Measurements from ENCODE around the gene DDX20.
"Not testable (repeated sequence)": the region's sequence is repeated elsewhere in the genome, so short reads cannot be mapped to it uniquely, and the experiment has no call there.

The DDX20 gene

GRCh38 chr1:111734426-111734825 lies 21.3 kb upstream of the DDX20 start:
- no peak for FAIRE-seq

- no peak for FAIRE-seq
Observed at GRCh38 chr1:111734856-111735255, 20.8 kb upstream of the DDX20 start.

DNA sequence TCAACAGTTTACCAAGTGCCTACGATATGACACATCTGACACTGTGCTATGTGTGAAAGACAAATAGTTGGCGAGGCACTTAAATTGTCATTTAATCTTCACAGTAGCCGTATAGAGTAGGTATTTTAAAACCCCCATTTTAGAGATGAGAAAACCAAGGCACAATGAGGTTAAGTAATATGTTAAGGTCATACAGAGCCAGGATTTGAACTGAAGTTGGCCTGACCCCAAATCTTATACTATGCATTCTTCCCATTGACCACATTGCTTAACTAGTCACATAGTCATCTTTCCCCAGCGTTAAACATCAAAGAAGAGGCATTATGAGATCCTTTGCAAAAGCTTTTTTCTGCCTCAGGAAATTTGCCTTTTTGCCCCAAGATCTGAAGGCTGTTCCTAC lies 20.4 kb upstream of the DDX20 start:
- FAIRE-seq, result no peak

DNA sequence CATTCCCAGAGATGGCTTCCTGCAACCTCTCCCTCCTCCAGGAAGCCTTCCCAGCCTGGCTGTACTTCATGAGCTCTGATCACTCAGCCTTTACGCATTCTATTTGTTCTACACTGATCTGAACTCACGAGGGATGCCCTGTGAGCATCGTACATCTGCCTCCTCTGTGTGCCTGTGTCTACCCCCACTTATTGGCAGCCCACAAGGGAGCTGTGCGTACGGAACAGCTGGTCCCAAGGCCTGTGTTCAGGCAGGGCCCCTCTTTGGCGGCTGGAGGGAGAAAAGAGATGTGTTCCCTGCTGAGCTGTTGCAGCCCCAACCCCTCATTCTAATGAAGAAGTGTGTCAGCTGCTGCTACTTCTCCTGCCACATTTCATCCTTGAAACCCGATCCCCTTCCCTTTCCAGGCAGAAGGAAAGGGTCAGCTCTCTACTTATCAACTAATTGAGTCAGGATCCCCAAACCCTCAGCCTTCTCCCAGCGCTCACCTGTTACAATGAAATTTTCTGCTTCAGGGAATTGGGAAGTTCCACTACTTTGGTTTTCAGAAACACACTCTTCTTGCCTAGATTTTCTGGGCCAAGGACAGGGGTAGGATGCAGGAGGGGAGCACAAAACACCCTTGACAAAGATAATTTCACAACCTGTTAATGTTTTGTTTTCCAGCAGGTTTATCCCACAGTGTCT lies 19.7 kb upstream of the DDX20 start:
- no peak for FAIRE-seq

- no peak for FAIRE-seq
Observed at GRCh38 chr1:111736548-111737215, 19.0 kb upstream of the DDX20 start.

- FAIRE-seq, result no peak
Observed at GRCh38 chr1:111737216-111738132, 18.2 kb upstream of the DDX20 start.

DNA sequence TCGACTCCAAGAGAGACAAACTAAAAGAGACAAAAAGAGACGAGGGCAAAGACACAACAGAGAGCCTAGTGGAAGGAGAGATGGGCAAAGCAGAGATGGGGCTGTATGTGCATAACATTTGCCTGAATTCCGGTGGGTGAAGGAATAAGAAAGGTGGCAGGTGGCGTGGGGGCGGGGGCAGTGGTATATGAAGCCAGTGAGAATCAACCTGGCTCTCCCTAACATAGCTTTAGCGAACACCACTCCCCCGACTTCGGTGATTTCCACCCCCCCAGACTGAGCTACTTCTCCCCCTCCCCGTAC lies 17.6 kb upstream of the DDX20 start:
- no peak for FAIRE-seq

GRCh38 chr1:111738436-111739193 lies 17.1 kb upstream of the DDX20 start:
- FAIRE-seq, result no peak

- no peak for FAIRE-seq
Observed at GRCh38 chr1:111739194-111739924, 16.3 kb upstream of the DDX20 start, which contains the start of gene INKA2. Gene INKA2, minus strand, starts transcription at chr1:111739395. Its CDS starts 153 bp downstream, at chr1:111739242.

DNA sequence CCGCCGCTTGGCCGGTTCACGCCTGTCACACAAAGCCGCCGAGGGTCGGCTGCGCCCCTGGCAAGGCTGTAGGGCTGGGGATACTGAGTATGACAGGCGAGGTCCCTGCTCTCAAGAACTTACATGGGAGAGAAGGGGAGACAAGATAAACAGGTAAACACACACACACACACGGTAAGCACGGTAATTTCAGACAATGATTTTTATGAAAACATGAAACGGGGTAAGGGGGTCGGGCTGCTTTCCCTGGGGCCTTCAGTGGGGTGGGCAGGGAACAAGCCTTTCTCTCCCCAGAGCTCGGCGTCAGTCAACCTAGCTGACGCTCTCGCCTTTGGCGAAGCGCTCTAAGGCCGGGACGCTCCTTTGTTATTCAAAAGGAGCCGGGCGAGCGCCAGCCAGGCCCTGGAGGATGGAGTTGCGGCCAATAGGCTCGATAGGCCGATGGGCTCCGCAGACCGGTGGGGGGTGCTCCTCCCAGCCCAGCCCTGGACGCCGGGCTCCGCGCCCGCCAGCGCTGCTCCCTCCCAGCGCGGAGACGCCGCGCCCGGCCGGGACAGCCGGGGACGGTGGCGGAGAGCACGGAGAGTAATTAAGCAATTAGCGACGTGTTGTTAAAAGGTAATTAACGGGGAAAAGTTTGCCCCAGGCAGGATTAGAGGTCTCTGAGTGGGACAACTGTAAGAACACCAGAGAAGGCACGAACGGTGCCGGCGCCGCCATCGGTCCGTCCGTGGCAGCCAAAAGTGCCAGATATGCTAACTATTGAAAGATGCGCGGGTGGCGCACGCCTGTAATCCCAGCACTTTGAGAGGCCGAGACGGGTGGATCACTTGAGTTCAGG lies 15.6 kb upstream of the DDX20 start:
- no peak for FAIRE-seq

DNA sequence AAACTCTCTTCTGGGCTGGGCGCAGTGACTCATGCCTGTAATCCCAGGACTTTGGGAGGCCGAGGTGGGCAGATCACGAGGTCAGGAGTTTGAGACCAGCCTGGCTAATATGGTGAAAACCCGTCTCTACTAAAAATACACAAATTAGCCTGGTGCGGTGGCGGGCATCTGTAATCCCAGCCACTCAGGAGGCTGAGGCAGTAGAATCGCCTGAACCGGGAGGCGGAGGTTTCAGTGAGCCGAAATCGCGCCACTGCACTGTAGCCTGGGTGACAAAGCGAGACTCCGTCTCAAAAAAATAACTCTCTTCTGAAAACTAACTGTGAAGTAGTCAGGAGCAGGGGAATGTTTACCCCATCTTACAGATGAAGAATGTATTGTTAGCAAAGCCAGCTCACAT lies 13.4 kb upstream of the DDX20 start:
- not testable (repeated sequence) for FAIRE-seq

DNA sequence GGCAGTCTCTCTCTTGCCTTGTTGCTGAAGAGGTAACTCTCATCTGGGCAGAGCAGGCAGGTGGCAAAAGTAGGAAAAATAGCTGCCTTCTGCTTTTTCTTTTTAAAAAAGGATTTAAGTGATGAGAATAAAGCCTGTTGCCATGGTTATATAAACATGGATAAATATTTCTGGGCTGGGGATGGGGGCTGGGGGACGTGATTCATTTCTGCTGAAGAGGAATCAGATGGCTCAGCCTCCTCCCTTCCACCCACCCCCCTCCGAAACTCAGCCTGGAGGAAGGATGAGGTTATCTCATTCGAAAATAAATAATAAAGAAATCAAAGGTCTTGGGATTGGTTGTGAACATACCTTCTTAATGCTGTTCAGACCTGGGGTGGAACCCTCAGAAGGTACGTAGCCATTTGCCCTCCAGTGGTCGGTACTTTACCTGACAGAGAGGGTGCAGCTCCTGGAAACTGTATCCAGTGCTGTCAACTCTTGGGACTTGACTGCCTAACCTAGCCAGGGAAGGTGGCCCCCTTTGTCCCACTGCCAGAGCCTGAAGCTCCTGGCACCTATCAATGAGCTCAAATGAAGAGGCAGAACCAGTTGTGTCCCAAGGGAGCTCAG lies 12.7 kb upstream of the DDX20 start:
- FAIRE-seq, result no peak

- FAIRE-seq, result no peak
Observed at GRCh38 chr1:111743679-111744101, 12.0 kb upstream of the DDX20 start.

- no peak for FAIRE-seq
Observed at GRCh38 chr1:111745675-111746613, 9.8 kb upstream of the DDX20 start.

GRCh38 chr1:111746614-111746999 lies 9.1 kb upstream of the DDX20 start:
- FAIRE-seq, result no peak

GRCh38 chr1:111747282-111747734 lies 8.4 kb upstream of the DDX20 start:
- FAIRE-seq, result no peak

DNA sequence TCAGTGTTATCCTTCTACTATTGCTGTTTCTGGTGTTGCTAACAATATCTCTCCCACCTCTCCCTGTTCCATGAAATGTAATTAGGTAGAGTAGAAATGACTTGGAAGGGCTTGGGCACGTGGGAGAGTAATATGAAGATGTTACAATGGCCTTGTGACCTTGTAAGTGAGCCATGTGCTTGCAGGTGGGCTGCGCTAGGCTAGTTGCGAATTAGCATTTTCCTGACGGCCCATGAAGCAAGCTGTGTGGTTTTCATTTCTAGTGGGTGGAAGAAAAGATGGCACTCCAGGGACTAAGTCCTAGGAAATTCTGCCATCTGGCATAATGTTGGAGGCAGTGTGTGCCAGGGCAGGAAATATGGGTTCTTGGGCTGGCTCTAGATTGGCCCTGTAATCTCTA lies 7.8 kb upstream of the DDX20 start:
- FAIRE-seq, result no peak

DNA sequence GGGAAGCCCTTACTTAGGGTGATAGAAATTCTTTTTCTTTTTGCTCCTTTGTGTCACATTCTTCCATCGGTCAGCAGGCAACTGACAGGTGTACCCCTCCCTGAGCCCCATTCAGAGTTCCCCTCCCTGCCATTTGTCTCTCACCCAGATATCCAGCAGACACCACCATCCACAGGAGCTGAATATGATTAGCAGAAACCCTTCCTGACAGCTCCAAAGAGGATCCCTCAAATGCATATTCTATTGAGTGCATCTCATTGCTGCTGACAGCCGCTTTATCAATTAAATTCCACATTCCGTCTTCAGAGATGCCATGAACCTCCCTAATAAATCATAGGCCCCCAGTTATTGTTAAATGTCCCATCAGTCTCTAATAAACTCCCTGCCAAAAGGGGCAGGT lies 6.1 kb upstream of the DDX20 start:
- no peak for FAIRE-seq

GRCh38 chr1:111750856-111751255 lies 4.8 kb upstream of the DDX20 start:
- no peak for FAIRE-seq

Data from TTC549 (cell line).